GM06990 (cell line): ENCODE measurements around the gene APBA3.

Experiments used
- DNase-seq: peaks from one replicate; pipeline ENCODE4 v3.0.0-alpha.2; 2011; ENCODE audit not compliant: insufficient read length; ENCODE audit errors: extremely low read depth
- H3K27me3 ChIP-seq: replicated peaks from 2 replicates; pipeline ENCODE4 v1.6.0; 2011; ENCODE audit warnings: low read length; ENCODE audit not compliant: control insufficient read depth, insufficient read depth
- H3K36me3 ChIP-seq: 2 replicates; pipeline ENCODE4 v1.5.1; 2011; ENCODE audit warnings: low read length; ENCODE audit not compliant: control insufficient read depth, insufficient read depth
- H3K4me3 ChIP-seq: replicated peaks from 2 replicates; pipeline ENCODE4 v1.5.1; 2011; ENCODE audit warnings: low read depth, mild to moderate bottlenecking, control low read depth, low read length
- CTCF ChIP-seq: IDR thresholded peaks from 2 replicates; pipeline ENCODE4 v1.5.1; 2011; ENCODE audit warnings: low read length, control low read depth, mild to moderate bottlenecking, inconsistent platforms; ENCODE audit not compliant: insufficient read depth, poor library complexity, severe bottlenecking

Gene APBA3

GRCh38 chr19:3770136-3770999 is 8.9 kb upstream of the APBA3 start:
- no peak for DNase-seq
- Histone ChIP-seq H3K36me3 (peaks cover 14% of the 10 kb centered on the region), H3K4me3 (no peak overlapping the region), H3K27me3 (no peaks in the 10 kb centered on the region)
- TF ChIP-seq CTCF = no peak

- Histone ChIP-seq H3K4me3 (no peak overlapping the region), H3K36me3 (peaks cover 18% of the 10 kb centered on the region), H3K27me3 (no peaks in the 10 kb centered on the region)
- no peak for TF ChIP-seq CTCF
- no peak for DNase-seq
These were observed 8.0 kb upstream of the APBA3 start for GRCh38 chr19:3769494-3769893.

- Histone ChIP-seq H3K36me3 (peaks cover 18% of the 10 kb centered on the region), H3K27me3 (no peaks in the 10 kb centered on the region), H3K4me3 (no peak overlapping the region)
- no peak for DNase-seq
- no peak for TF ChIP-seq CTCF
These were observed 7.2 kb upstream of the APBA3 start for GRCh38 chr19:3768748-3769099.

- Histone ChIP-seq H3K27me3 (no peaks in the 10 kb centered on the region), H3K36me3 (peaks cover 18% of the 10 kb centered on the region), H3K4me3 (no peak overlapping the region)
- no peak for TF ChIP-seq CTCF
- no peak for DNase-seq
These were observed 6.7 kb upstream of the APBA3 start for GRCh38 chr19:3768015-3768747.

- no peaks in the 10 kb centered on the region for H3K27me3 ChIP-seq
- H3K4me3 ChIP-seq = no peak overlapping the region
- no peak for DNase-seq
- peaks cover 18% of the 10 kb centered on the region for H3K36me3 ChIP-seq
- TF ChIP-seq CTCF = no peak
These were observed 5.6 kb upstream of the APBA3 start for GRCh38 chr19:3767050-3767449.
